Measurements from ENCODE around the gene YTHDF1. TPM values are rescaled to one million over a fixed set of nuclear protein-coding genes. Genes with fewer than 3 reads are reported as not detected.

The YTHDF1 gene
- polyA plus RNA-seq, 2 of the 4 experiments (the other 2 are of a cell fraction): 31.8 to 37.9 TPM

DNA sequence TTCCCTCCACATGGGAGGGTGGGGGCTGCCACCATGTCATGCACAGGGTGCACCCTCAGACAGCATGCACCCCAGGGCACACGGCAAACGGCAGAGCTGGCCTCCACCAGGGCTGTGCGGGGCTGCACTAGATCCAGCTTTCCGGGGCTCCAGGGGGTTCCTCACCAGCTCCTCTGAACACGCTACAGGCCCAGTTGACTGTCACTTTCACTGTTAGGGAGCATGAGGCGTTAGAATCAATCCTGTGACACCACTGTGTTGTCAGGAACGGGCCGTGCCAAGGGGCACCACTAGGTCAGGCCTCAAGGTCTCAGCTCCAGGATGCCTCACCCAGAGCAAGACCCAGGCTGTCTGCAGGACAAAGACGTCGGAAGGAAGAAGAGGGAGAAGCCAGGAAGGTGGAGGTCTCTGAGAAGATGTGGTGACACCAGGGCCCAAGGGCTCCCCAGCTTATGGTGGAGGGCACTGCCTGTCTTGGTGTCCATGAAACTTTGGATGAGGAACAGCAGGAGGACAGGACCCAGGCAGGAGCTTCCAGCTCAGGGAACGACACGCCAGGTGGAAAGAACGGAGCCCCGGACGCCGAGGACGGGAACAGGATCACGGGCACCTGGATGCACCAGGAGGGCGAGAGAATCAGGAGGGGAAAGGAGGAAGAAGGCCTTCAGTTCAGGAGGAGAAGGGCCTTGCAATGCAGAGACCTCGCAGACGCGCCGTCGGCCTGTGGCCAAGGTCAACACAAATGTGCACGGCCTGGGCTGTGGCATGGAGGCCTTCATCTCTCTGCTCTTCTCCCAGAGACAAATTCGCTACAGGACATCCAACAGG lies 49.5 kb downstream of the YTHDF1 start:
- H3K27ac ChIP-seq: no peak overlapping the region
- DNase-seq (ENCODE audit: low read depth in 1 of 2, low spot score in 1 of 2) (no peak), FAIRE-seq (no peak), ATAC-seq (no peak)
- TF ChIP-seq MAFK (IDR thresholded peaks at IDR 0.05; ENCODE audit: partially characterized antibody): no peak
- TF ChIP-seq FOSB (CRISPR knock-in tag; IDR thresholded peaks at IDR 0.05): no peak
- TF ChIP-seq RCOR1 (IDR thresholded peaks at IDR 0.05; ENCODE audit: low read depth, low read length): no peak
- TF ChIP-seq, protein P1, sequence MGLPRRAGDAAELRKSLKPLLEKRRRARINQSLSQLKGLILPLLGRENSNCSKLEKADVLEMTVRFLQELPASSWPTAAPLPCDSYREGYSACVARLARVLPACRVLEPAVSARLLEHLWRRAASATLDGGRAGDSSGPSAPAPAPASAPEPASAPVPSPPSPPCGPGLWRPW (IDR thresholded peaks at IDR 0.05): no peak
- no peak for TF ChIP-seq BHLHE40 (IDR thresholded peaks at IDR 0.05; ENCODE audit: low read depth, low read length)
- no peak for TF ChIP-seq POLR2A (IDR thresholded peaks at IDR 0.05; ENCODE audit: low read length)
- TF ChIP-seq EP300 (IDR thresholded peaks at IDR 0.05): no peak
- no peak for TF ChIP-seq POLR2AphosphoS2 (conservative IDR thresholded peaks at IDR 0.05; ENCODE audit: low read length)
- TF ChIP-seq HDAC2 (IDR thresholded peaks at IDR 0.05): no peak
- TF ChIP-seq NFE2L2 (conservative IDR thresholded peaks at IDR 0.05; ENCODE audit: low read length): no peak
- no peak for TF ChIP-seq MAZ (IDR thresholded peaks at IDR 0.05; ENCODE audit: borderline replicate concordance, low read depth, low read length)
- TF ChIP-seq EHF (CRISPR knock-in tag; IDR thresholded peaks at IDR 0.05): no peak
- TF ChIP-seq, protein P2, sequence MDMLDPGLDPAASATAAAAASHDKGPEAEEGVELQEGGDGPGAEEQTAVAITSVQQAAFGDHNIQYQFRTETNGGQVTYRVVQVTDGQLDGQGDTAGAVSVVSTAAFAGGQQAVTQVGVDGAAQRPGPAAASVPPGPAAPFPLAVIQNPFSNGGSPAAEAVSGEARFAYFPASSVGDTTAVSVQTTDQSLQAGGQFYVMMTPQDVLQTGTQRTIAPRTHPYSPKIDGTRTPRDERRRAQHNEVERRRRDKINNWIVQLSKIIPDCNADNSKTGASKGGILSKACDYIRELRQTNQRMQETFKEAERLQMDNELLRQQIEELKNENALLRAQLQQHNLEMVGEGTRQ (IDR thresholded peaks at IDR 0.05): no peak
- TF ChIP-seq JUN (IDR thresholded peaks at IDR 0.05): no peak
- no peak for TF ChIP-seq GATA3 (IDR thresholded peaks at IDR 0.05; ENCODE audit: borderline replicate concordance)
- TF ChIP-seq TP53 (CRISPR knock-in tag; IDR thresholded peaks at IDR 0.05): no peak
- no peak for TF ChIP-seq TFCP2L1 (CRISPR knock-in tag; IDR thresholded peaks at IDR 0.05)
- WGBS (ENCODE audit: missing lambda C conversion rate): 85% methylated on average over 26 of the region's 26 CpGs
- H3K4me3 ChIP-seq: no peak overlapping the region
- CTCF ChIA-PET: interaction anchor here (1.8 to 6.3 kb wide), 2 partner anchors 10 to 20 kb away, joined by 4 to 28 read pairs; no protein-coding TSS in a partner anchor
- H3K4me2 ChIP-seq: no peak overlapping the region
- no peaks in the 10 kb centered on the region for H3K4me1 ChIP-seq
- POLR2A ChIA-PET: no interaction called here
- H3K9me3 ChIP-seq: no peaks in the 10 kb centered on the region

DNA sequence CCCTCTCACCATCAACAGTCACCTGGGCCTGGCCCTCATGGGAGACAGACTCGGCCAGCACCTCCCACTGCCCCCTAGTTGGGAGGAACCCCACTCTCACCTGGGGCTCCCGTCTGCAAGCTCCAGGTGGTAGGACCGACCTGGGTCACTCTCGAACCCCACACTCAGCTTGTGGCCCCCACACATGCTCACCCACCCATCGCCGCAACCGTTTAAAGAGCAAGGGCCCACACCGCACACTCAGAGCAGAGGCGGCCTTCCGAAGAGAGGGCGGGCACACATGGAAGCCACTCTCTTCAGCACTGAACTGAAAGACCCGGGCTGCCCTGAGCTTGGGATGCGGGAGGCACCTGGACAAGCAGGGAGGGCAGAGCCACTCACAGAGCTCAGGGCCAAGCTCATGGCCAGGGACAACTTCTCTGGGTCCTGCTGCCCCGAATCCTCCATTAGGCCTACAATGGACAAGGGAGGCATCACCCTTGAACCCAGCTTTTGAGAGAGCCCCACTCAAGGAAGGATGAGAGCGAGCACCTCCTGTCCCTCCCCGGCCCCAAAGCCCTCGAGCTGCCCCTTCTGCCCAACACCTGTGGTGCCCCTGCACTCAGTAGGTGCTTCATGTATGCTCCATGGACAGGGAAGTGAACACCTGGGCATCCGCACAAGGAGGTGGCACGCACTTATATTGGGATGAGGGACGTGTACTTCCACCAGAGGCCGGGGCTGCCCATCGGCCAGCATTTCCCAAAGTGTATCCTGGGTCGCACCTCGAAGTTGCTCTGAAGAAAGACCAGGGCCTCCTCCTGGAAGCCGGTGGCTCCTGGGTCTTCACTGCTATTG lies 50.4 kb downstream of the YTHDF1 start:
- ATAC-seq (no peak), DNase-seq (ENCODE audit: low read depth in 1 of 2, low spot score in 1 of 2) (no peak), FAIRE-seq (no peak)
- ChIA-PET CTCF (interaction anchor here (0.7 to 6.3 kb wide), 4 partner anchors 11 to 331 kb away, joined by 3 to 28 read pairs (median 4); no protein-coding TSS in a partner anchor), POLR2A (no interaction called here)
- no peak overlapping the region for H3K4me3 ChIP-seq
- H3K27ac ChIP-seq: no peak overlapping the region
- no peaks in the 10 kb centered on the region for H3K9me3 ChIP-seq
- no peak overlapping the region for H3K4me2 ChIP-seq
- 81% methylated on average over 14 of the region's 25 CpGs for WGBS (ENCODE audit: missing lambda C conversion rate)
- H3K4me1 ChIP-seq: no peaks in the 10 kb centered on the region
- TF ChIP-seq TFCP2L1 (CRISPR knock-in tag; IDR thresholded peaks at IDR 0.05): no peak
- TF ChIP-seq, protein P3, sequence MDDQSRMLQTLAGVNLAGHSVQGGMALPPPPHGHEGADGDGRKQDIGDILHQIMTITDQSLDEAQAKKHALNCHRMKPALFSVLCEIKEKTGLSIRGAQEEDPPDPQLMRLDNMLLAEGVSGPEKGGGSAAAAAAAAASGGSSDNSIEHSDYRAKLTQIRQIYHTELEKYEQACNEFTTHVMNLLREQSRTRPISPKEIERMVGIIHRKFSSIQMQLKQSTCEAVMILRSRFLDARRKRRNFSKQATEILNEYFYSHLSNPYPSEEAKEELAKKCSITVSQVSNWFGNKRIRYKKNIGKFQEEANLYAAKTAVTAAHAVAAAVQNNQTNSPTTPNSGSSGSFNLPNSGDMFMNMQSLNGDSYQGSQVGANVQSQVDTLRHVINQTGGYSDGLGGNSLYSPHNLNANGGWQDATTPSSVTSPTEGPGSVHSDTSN (IDR thresholded peaks at IDR 0.05): no peak
- TF ChIP-seq HEYL (CRISPR knock-in tag; IDR thresholded peaks at IDR 0.05): no peak
- TF ChIP-seq RCOR1 (IDR thresholded peaks at IDR 0.05; ENCODE audit: low read depth, low read length): no peak
- no peak for TF ChIP-seq RNF2 (IDR thresholded peaks at IDR 0.05; ENCODE audit: borderline replicate concordance, low read depth)
- no peak for TF ChIP-seq GATA3 (IDR thresholded peaks at IDR 0.05; ENCODE audit: borderline replicate concordance)
- TF ChIP-seq POLR2A (IDR thresholded peaks at IDR 0.05; ENCODE audit: low read length): no peak
- TF ChIP-seq, protein P4, sequence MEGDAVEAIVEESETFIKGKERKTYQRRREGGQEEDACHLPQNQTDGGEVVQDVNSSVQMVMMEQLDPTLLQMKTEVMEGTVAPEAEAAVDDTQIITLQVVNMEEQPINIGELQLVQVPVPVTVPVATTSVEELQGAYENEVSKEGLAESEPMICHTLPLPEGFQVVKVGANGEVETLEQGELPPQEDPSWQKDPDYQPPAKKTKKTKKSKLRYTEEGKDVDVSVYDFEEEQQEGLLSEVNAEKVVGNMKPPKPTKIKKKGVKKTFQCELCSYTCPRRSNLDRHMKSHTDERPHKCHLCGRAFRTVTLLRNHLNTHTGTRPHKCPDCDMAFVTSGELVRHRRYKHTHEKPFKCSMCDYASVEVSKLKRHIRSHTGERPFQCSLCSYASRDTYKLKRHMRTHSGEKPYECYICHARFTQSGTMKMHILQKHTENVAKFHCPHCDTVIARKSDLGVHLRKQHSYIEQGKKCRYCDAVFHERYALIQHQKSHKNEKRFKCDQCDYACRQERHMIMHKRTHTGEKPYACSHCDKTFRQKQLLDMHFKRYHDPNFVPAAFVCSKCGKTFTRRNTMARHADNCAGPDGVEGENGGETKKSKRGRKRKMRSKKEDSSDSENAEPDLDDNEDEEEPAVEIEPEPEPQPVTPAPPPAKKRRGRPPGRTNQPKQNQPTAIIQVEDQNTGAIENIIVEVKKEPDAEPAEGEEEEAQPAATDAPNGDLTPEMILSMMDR (IDR thresholded peaks at IDR 0.05): no peak
- TF ChIP-seq, protein P5, sequence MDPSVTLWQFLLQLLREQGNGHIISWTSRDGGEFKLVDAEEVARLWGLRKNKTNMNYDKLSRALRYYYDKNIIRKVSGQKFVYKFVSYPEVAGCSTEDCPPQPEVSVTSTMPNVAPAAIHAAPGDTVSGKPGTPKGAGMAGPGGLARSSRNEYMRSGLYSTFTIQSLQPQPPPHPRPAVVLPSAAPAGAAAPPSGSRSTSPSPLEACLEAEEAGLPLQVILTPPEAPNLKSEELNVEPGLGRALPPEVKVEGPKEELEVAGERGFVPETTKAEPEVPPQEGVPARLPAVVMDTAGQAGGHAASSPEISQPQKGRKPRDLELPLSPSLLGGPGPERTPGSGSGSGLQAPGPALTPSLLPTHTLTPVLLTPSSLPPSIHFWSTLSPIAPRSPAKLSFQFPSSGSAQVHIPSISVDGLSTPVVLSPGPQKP (IDR thresholded peaks at IDR 0.05; ENCODE audit: low read depth, low read length): no peak
- no peak for TF ChIP-seq ZFP36 (IDR thresholded peaks at IDR 0.05; ENCODE audit: borderline replicate concordance, partially characterized antibody)
- TF ChIP-seq HDAC2 (IDR thresholded peaks at IDR 0.05): no peak
- TF ChIP-seq, protein P6, sequence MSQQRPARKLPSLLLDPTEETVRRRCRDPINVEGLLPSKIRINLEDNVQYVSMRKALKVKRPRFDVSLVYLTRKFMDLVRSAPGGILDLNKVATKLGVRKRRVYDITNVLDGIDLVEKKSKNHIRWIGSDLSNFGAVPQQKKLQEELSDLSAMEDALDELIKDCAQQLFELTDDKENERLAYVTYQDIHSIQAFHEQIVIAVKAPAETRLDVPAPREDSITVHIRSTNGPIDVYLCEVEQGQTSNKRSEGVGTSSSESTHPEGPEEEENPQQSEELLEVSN (IDR thresholded peaks at IDR 0.05; ENCODE audit: borderline replicate concordance, low read depth): no peak
- TF ChIP-seq CBX2 (IDR thresholded peaks at IDR 0.05; ENCODE audit: borderline replicate concordance, low read depth): no peak
- no peak for TF ChIP-seq NR3C1 (IDR thresholded peaks at IDR 0.05)
